Vagina (tissue), 2 donors: ENCODE measurements around the gene ANK2.

Experiments used
- CTCF ChIP-seq, 3 experiments: fragments of 450-650 bp in 2 of 3; fragments of 200-600 bp in 1 of 3; sonication (generic) in 1 of 3; IDR thresholded peaks; one replicate each; pipeline ENCODE4 v1.5.1; 2017 to 2019; ENCODE audit warnings: antibody characterized with exemption in 3 of 3, mild to moderate bottlenecking in 2 of 3, moderate library complexity in 2 of 3
- POLR2A ChIP-seq, 2 donors: fragments of 450-650 bp; IDR thresholded peaks; one replicate each; pipeline ENCODE4 v1.6.1; 2017; ENCODE audit warnings: antibody characterized with exemption in 2 of 2, mild to moderate bottlenecking in 2 of 2, moderate library complexity in 2 of 2

- TF ChIP-seq CTCF (IDR thresholded peaks at IDR 0.05) (no peak), POLR2A (IDR thresholded peaks at IDR 0.05) (no peak)
These were observed 110.6 kb downstream of the ANK2 start for GRCh38 chr4:113159942-113160545.
